CD14-positive monocyte (primary cell): ENCODE results near the gene CHRNB2. TPM values are rescaled to one million over a fixed set of nuclear protein-coding genes. Genes with fewer than 3 reads are reported as not detected.
A peak's percentile ranks its signal among the peaks of the same experiment; 100 is the strongest.

Experiments
- DNase-seq, 3 donors: peaks; one replicate each; pipeline ENCODE4 v3.0.0-alpha.2; 2011 to 2022
- H2AFZ ChIP-seq: 2 replicates; pipeline ENCODE4 v1.6.0; 2012; ENCODE audit warnings: mild to moderate bottlenecking, low read depth, low read length, inconsistent platforms; ENCODE audit not compliant: insufficient read depth, poor library complexity, severe bottlenecking
- H3K27ac ChIP-seq, 2 donors: 1 replicate in 1 of 2; 2 replicates in 1 of 2; pipeline ENCODE4 v1.5.1; 2012 to 2013; ENCODE audit warnings: low read length in 2 of 2, control low read depth in 1 of 2, inconsistent platforms in 1 of 2, low read depth in 1 of 2, mild to moderate bottlenecking in 1 of 2
- H3K27me3 ChIP-seq, 2 donors: one replicate each; pipeline versions ENCODE4 v1.6.0 to v1.6.1; 2011 to 2013; ENCODE audit warnings: low read length in 2 of 2; ENCODE audit not compliant: control insufficient read depth in 2 of 2, insufficient read depth in 2 of 2
- H3K36me3 ChIP-seq, 2 donors: replicated peaks in 1 of 2; 1 replicate in 1 of 2; 2 replicates in 1 of 2; pipeline versions ENCODE4 v1.5.1 to v1.6.1; 2012 to 2013; ENCODE audit warnings: low read length in 2 of 2, control low read depth in 1 of 2, inconsistent platforms in 1 of 2, mild to moderate bottlenecking in 1 of 2; ENCODE audit not compliant: insufficient read depth in 2 of 2, control insufficient read depth in 1 of 2
- H3K4me1 ChIP-seq, 2 donors: 1 replicate in 1 of 2; 2 replicates in 1 of 2; pipeline versions ENCODE4 v1.5.1 to v1.6.1; 2012 to 2013; ENCODE audit warnings: low read length in 2 of 2, control low read depth in 1 of 2, inconsistent platforms in 1 of 2, mild to moderate bottlenecking in 1 of 2, moderate library complexity in 1 of 2; ENCODE audit not compliant: insufficient read depth in 2 of 2, control insufficient read depth in 1 of 2
- H3K4me2 ChIP-seq: replicated peaks from 2 replicates; pipeline ENCODE3; 2012; ENCODE audit warnings: low read length, moderate library complexity, mild to moderate bottlenecking; ENCODE audit not compliant: poor library complexity, severe bottlenecking; ENCODE audit errors: extremely low read depth
- H3K4me3 ChIP-seq, 3 experiments: fragments of 200-600 bp in 1 of 3; sonication (generic) in 1 of 3; replicated peaks in 1 of 3; 1 replicate in 2 of 3; 2 replicates in 1 of 3; pipeline ENCODE4 v1.5.1; 2011 to 2013; ENCODE audit warnings: low read length in 3 of 3, mild to moderate bottlenecking in 3 of 3, control low read depth in 2 of 3, low read depth in 2 of 3, inconsistent platforms in 1 of 3, moderate library complexity in 1 of 3
- H3K79me2 ChIP-seq: 2 replicates; pipeline ENCODE4 v1.6.0; 2012; ENCODE audit warnings: mild to moderate bottlenecking, control low read depth, inconsistent platforms, low read length, moderate library complexity; ENCODE audit not compliant: insufficient read depth
- H3K9ac ChIP-seq: 2 replicates; pipeline ENCODE4 v1.6.0; 2017; ENCODE audit warnings: low read length, mild to moderate bottlenecking; ENCODE audit not compliant: insufficient read depth, poor library complexity, severe bottlenecking
- H3K9me3 ChIP-seq, 2 donors: replicated peaks in 1 of 2; 1 replicate in 1 of 2; 2 replicates in 1 of 2; pipeline versions ENCODE4 v1.5.1 to v1.6.1; 2012 to 2013; ENCODE audit warnings: low read length in 2 of 2, control low read depth in 1 of 2; ENCODE audit not compliant: control insufficient read depth in 1 of 2, insufficient read depth in 1 of 2
- H4K20me1 ChIP-seq: 2 replicates; pipeline ENCODE4 v1.6.0; 2012; ENCODE audit warnings: mild to moderate bottlenecking, low read length, control low read depth, moderate library complexity; ENCODE audit not compliant: insufficient read depth
- H3K27ac Mint-ChIP-seq, 7 donors: one replicate each; pipeline ENCODE4 v1.8.0; 2020; ENCODE audit warnings: mild to moderate bottlenecking in 7 of 7, mixed read lengths in 7 of 7, moderate library complexity in 6 of 7, inconsistent platforms in 2 of 7
- H3K27me3 Mint-ChIP-seq, 3 donors: one replicate each; pipeline ENCODE4 v1.8.0; 2021 to 2022; ENCODE audit warnings: low read depth in 3 of 3, mild to moderate bottlenecking in 3 of 3, mixed read lengths in 3 of 3, moderate library complexity in 3 of 3, inconsistent platforms in 1 of 3
- H3K36me3 Mint-ChIP-seq, 2 donors: one replicate each; pipeline ENCODE4 v1.8.0; 2020; ENCODE audit warnings: mixed read lengths in 2 of 2, inconsistent platforms in 1 of 2, mild to moderate bottlenecking in 1 of 2
- H3K4me1 Mint-ChIP-seq: one replicate; pipeline ENCODE4 v1.8.0; 2020; ENCODE audit warnings: mild to moderate bottlenecking, mixed read lengths
- H3K4me3 Mint-ChIP-seq, 2 donors: one replicate each; pipeline ENCODE4 v1.8.0; 2020; ENCODE audit warnings: mild to moderate bottlenecking in 2 of 2, mixed read lengths in 2 of 2, moderate library complexity in 1 of 2
- H3K9me3 Mint-ChIP-seq, 7 donors: one replicate each; pipeline ENCODE4 v1.8.0; 2020 to 2022; ENCODE audit warnings: mixed read lengths in 7 of 7, mild to moderate bottlenecking in 6 of 7, moderate library complexity in 6 of 7, inconsistent platforms in 2 of 7
- CTCF ChIP-seq: fragments of 200-600 bp; IDR thresholded peaks from one replicate; pipeline ENCODE4 v1.8.0; 2022; ENCODE audit warnings: antibody characterized with exemption, mild to moderate bottlenecking
- WGBS: methylation state at CpG from one replicate; pipeline ENCODE4 v1.1.5; 2013; ENCODE audit warnings: missing lambda C conversion rate; ENCODE audit not compliant: insufficient coverage; 5-methylcytosine and 5-hydroxymethylcytosine counted together
- intact Hi-C, 2 donors: fragments of 100-400 bp; cut with micrococcal nuclease; formaldehyde crosslinking; loops; one replicate each; pipeline versions ENCODE4 v1.15.0 to v1.15.1; 2023
- polyA plus RNA-seq, 3 donors: library from polyadenylated mRNA; depleted of rRNA in 1 of 3; unstranded in 2 of 3; stranded (reverse) in 1 of 3; fragments of 300-500 nt in 2 of 3; fragments of >200 nt in 1 of 3; fragmentation: Illumina TruSeq in 2 of 3; gene quantifications; 1 replicate in 2 of 3; 2 replicates in 1 of 3; pipeline ENCODE4 v1.2.3, GENCODE V29; 2012 to 2021

CHRNB2 gene
- polyA plus RNA-seq, 3 donors, result 0.05 TPM; not detected in 2

GRCh38 chr1:154539486-154540483 lies 27.8 kb upstream of the CHRNB2 start:
- no peaks in the 10 kb centered on the region for H4K20me1 ChIP-seq
- Mint-ChIP-seq H3K9me3 (peaks cover 0 to 3% (median 0%) of the 10 kb centered on the region in 7 donors), H3K4me1 (no peaks in the 10 kb centered on the region), H3K27me3 (peaks cover 9 to 12% (median 11%) of the 10 kb centered on the region in 3 donors), H3K27ac (peak overlapping the region in 1 of 7 donors; percentile 1), H3K36me3 (no peaks in the 10 kb centered on the region), H3K4me3 (no peak overlapping the region)
- H3K27me3 ChIP-seq, result no peaks in the 10 kb centered on the region
- no peak overlapping the region for H3K4me3 ChIP-seq
- 94% methylated on average over 6 of the region's 9 CpGs for WGBS
- no peaks in the 10 kb centered on the region for H3K4me1 ChIP-seq
- H3K27ac ChIP-seq, result no peak overlapping the region
- no peaks in the 10 kb centered on the region for H3K79me2 ChIP-seq
- H3K4me2 ChIP-seq, result no peak overlapping the region
- H2AFZ ChIP-seq, result no peak overlapping the region
- intact Hi-C loops, result no loop called here
- H3K36me3 ChIP-seq, result no peaks in the 10 kb centered on the region
- no peaks in the 10 kb centered on the region for H3K9me3 ChIP-seq
- TF ChIP-seq CTCF, result no peak
- no peak for DNase-seq
- no peak overlapping the region for H3K9ac ChIP-seq

- no peak overlapping the region for H3K4me3 Mint-ChIP-seq
- H3K4me1 Mint-ChIP-seq, result no peaks in the 10 kb centered on the region
- no peak for DNase-seq
- no peaks in the 10 kb centered on the region for H4K20me1 ChIP-seq
- H3K79me2 ChIP-seq, result no peaks in the 10 kb centered on the region
- no peaks in the 10 kb centered on the region for H3K9me3 ChIP-seq
- peaks cover 8 to 12% (median 11%) of the 10 kb centered on the region in 3 donors for H3K27me3 Mint-ChIP-seq
- intact Hi-C loops, result no loop called here
- WGBS, result 81% methylated on average over 6 of the region's 6 CpGs
- peak overlapping the region in 1 of 7 donors; percentile 31 for H3K27ac Mint-ChIP-seq
- H3K36me3 ChIP-seq, result no peaks in the 10 kb centered on the region
- H3K4me1 ChIP-seq, result no peaks in the 10 kb centered on the region
- no peak overlapping the region for H3K27ac ChIP-seq
- no peak overlapping the region for H3K4me3 ChIP-seq
- H2AFZ ChIP-seq, result no peak overlapping the region
- no peaks in the 10 kb centered on the region for H3K27me3 ChIP-seq
- no peak for TF ChIP-seq CTCF
- H3K4me2 ChIP-seq, result no peak overlapping the region
- peaks cover 0 to 3% (median 0%) of the 10 kb centered on the region in 7 donors for H3K9me3 Mint-ChIP-seq
- H3K9ac ChIP-seq, result no peak overlapping the region
- no peaks in the 10 kb centered on the region for H3K36me3 Mint-ChIP-seq
Observed at GRCh38 chr1:154541231-154541630, 26.3 kb upstream of the CHRNB2 start.
